IMR-90 (cell line): Measurements from ENCODE around the gene CMSS1. TPM values are rescaled to one million over a fixed set of nuclear protein-coding genes. Genes with fewer than 3 reads are reported as not detected.

Experiments used
- ATAC-seq: fragments of 200-7000 bp; cut with Tn5 transposase; 2 replicates; pipeline ENCODE4 v1.9.1; 2020; ENCODE audit warnings: low read depth, mild to moderate bottlenecking, moderate library complexity
- BruUV-seq: library from RNA; stranded (reverse); fragments of 400-500 nt; replicated peaks from 2 replicates; lab custom pipeline; 2021; lab: Mats Ljungman, UMichigan
- CTCF ChIA-PET: fragments of 300-600 bp; formaldehyde crosslinking; extraction: SDS; loops from one replicate; lab custom pipeline; 2021; ENCODE audit warnings: antibody characterized with exemption; lab: Yijun Ruan, JAX
- POLR2A ChIA-PET: fragments of 300-600 bp; sonication (Branson Sonifier 250); formaldehyde crosslinking; loops from one replicate; lab custom pipeline; 2022; ENCODE audit warnings: antibody characterized with exemption; ENCODE audit not compliant: unreplicated experiment; lab: Charles Lee
- DNase-seq: peaks from one replicate; pipeline ENCODE4 v3.0.0; 2013
- H2AFZ ChIP-seq: replicated peaks from 2 replicates; pipeline ENCODE3; 2013; ENCODE audit warnings: low read length, mild to moderate bottlenecking; ENCODE audit not compliant: poor library complexity
- H2AK5ac ChIP-seq: 2 replicates; pipeline ENCODE4 v1.6.1; 2013; ENCODE audit warnings: low read depth, low read length, inconsistent platforms
- H2AK9ac ChIP-seq: replicated peaks from 2 replicates; pipeline ENCODE3; 2013; ENCODE audit warnings: mild to moderate bottlenecking, low read depth, low read length, moderate library complexity; ENCODE audit not compliant: poor library complexity
- H2BK120ac ChIP-seq: 2 replicates; pipeline ENCODE4 v1.6.1; 2013; ENCODE audit warnings: low read depth, low read length, inconsistent platforms
- H2BK15ac ChIP-seq: 3 replicates; pipeline ENCODE4 v1.6.1; 2013; ENCODE audit warnings: low read depth, low read length, inconsistent platforms
- H2BK20ac ChIP-seq: 2 replicates; pipeline ENCODE4 v1.6.1; 2013; ENCODE audit warnings: low read depth, mild to moderate bottlenecking, inconsistent platforms, low read length, moderate library complexity
- H2BK5ac ChIP-seq: 2 replicates; pipeline ENCODE4 v1.6.1; 2013; ENCODE audit warnings: mild to moderate bottlenecking, low read depth, low read length, inconsistent platforms; ENCODE audit not compliant: poor library complexity, severe bottlenecking
- H3K14ac ChIP-seq: replicated peaks from 2 replicates; pipeline ENCODE4 v1.6.1; 2013; ENCODE audit warnings: low read depth, low read length, inconsistent platforms
- H3K18ac ChIP-seq: 2 replicates; pipeline ENCODE4 v1.6.1; 2013; ENCODE audit warnings: low read depth, low read length, control low read depth
- H3K23ac ChIP-seq: 2 replicates; pipeline ENCODE4 v1.6.1; 2013; ENCODE audit warnings: low read depth, low read length, inconsistent platforms
- H3K27ac ChIP-seq: 2 replicates; pipeline ENCODE4 v1.5.1; 2013; ENCODE audit warnings: mild to moderate bottlenecking, control low read depth, low read length; ENCODE audit not compliant: insufficient read depth
- H3K27me3 ChIP-seq: 2 replicates; pipeline ENCODE4 v1.6.1; 2013; ENCODE audit warnings: low read length; ENCODE audit not compliant: control insufficient read depth, insufficient read depth
- H3K36me3 ChIP-seq: 2 replicates; pipeline ENCODE4 v1.6.1; 2013; ENCODE audit warnings: low read length, mixed read lengths; ENCODE audit not compliant: control insufficient read depth, insufficient read depth
- H3K4ac ChIP-seq: 2 replicates; pipeline ENCODE4 v1.6.1; 2013; ENCODE audit warnings: low read depth, low read length, inconsistent platforms
- H3K4me1 ChIP-seq: 2 replicates; pipeline ENCODE4 v1.6.1; 2013; ENCODE audit warnings: low read length, mixed read lengths; ENCODE audit not compliant: control insufficient read depth, insufficient read depth
- H3K4me2 ChIP-seq: 2 replicates; pipeline ENCODE4 v1.6.1; 2013; ENCODE audit warnings: low read depth, mild to moderate bottlenecking, control low read depth, low read length, moderate library complexity
- H3K4me3 ChIP-seq: 2 replicates; pipeline ENCODE4 v1.5.1; 2013; ENCODE audit warnings: low read depth, mild to moderate bottlenecking, control low read depth, low read length, moderate library complexity; ENCODE audit not compliant: insufficient read depth
- H3K56ac ChIP-seq: 2 replicates; pipeline ENCODE4 v1.6.1; 2013; ENCODE audit warnings: low read length, inconsistent platforms; ENCODE audit not compliant: insufficient read depth; ENCODE audit errors: extremely low read depth
- H3K79me1 ChIP-seq, 2 experiments: 2 replicates each; pipeline ENCODE4 v1.6.1; 2013; ENCODE audit warnings: low read length in 2 of 2, inconsistent platforms in 1 of 2, low read depth in 1 of 2
- H3K9ac ChIP-seq: 2 replicates; pipeline ENCODE4 v1.6.1; 2013; ENCODE audit warnings: low read depth, low read length, control low read depth
- H3K9me1 ChIP-seq: 2 replicates; pipeline ENCODE4 v1.6.1; 2013; ENCODE audit warnings: low read length, inconsistent platforms; ENCODE audit not compliant: insufficient read depth
- H3K9me3 ChIP-seq: 2 replicates; pipeline ENCODE4 v1.6.1; 2013; ENCODE audit warnings: low read length; ENCODE audit not compliant: control insufficient read depth, insufficient read depth
- H4K20me1 ChIP-seq: 2 replicates; pipeline ENCODE4 v1.6.1; 2013; ENCODE audit warnings: low read length, inconsistent platforms; ENCODE audit not compliant: insufficient read depth
- H4K5ac ChIP-seq: 2 replicates; pipeline ENCODE4 v1.6.1; 2013; ENCODE audit warnings: mild to moderate bottlenecking, low read depth, low read length, control low read depth
- H4K8ac ChIP-seq, 2 experiments: 2 replicates each; pipeline ENCODE4 v1.6.1; 2013; ENCODE audit warnings: low read depth in 2 of 2, low read length in 2 of 2, control low read depth in 1 of 2, inconsistent platforms in 1 of 2
- H4K91ac ChIP-seq: 2 replicates; pipeline ENCODE4 v1.6.1; 2013; ENCODE audit warnings: low read depth, low read length, inconsistent platforms; ENCODE audit not compliant: insufficient read depth
- BHLHE40 ChIP-seq: fragments of 150-350 bp; IDR thresholded peaks from 2 replicates; pipeline ENCODE4 v1.6.1; 2016; ENCODE audit warnings: mild to moderate bottlenecking, low read depth, low read length
- CEBPB ChIP-seq: IDR thresholded peaks from 2 replicates; pipeline ENCODE4 v1.6.1; 2012; ENCODE audit warnings: low read depth, low read length, improper control_type of control experiment
- CHD1 ChIP-seq: IDR thresholded peaks from 2 replicates; pipeline ENCODE4 v1.6.1; 2012; ENCODE audit warnings: low read depth, low read length, improper control_type of control experiment
- MAFK ChIP-seq: IDR thresholded peaks from 2 replicates; pipeline ENCODE4 v1.6.1; 2012; ENCODE audit warnings: low read depth, low read length, improper control_type of control experiment
- MAZ ChIP-seq: IDR thresholded peaks from 2 replicates; pipeline ENCODE4 v1.6.1; 2012; ENCODE audit warnings: low read depth, mild to moderate bottlenecking, low read length, improper control_type of control experiment, moderate library complexity, borderline replicate concordance
- MXI1 ChIP-seq: IDR thresholded peaks from 2 replicates; pipeline ENCODE4 v1.6.1; 2012; ENCODE audit warnings: low read depth, mild to moderate bottlenecking, low read length, moderate library complexity, borderline replicate concordance
- POLR2A ChIP-seq: IDR thresholded peaks from 2 replicates; pipeline ENCODE4 v1.6.1; 2012; ENCODE audit warnings: mild to moderate bottlenecking, low read depth, low read length
- RCOR1 ChIP-seq: IDR thresholded peaks from 2 replicates; pipeline ENCODE4 v1.6.1; 2012; ENCODE audit warnings: mild to moderate bottlenecking, low read length, improper control_type of control experiment; ENCODE audit not compliant: insufficient replicate concordance
- RFX5 ChIP-seq: IDR thresholded peaks from 2 replicates; pipeline ENCODE4 v1.8.0; 2012; ENCODE audit warnings: low read depth, mild to moderate bottlenecking, low read length, moderate library complexity
- SMC3 ChIP-seq: fragments of 150-350 bp; IDR thresholded peaks from 2 replicates; pipeline ENCODE4 v1.6.1; 2016; ENCODE audit warnings: low read depth, mild to moderate bottlenecking, antibody characterized with exemption, low read length, moderate library complexity
- WGBS, 2 experiments: methylation state at CpG; one replicate each; pipeline versions ENCODE4 v1.1.5 to v1.1.7; 2013; ENCODE audit warnings: missing lambda C conversion rate in 2 of 2; ENCODE audit not compliant: insufficient read length in 1 of 2; ENCODE audit errors: extremely low coverage in 2 of 2; 5-methylcytosine and 5-hydroxymethylcytosine counted together
- dilution Hi-C: fragments of 300-500 bp; cut with HindIII; formaldehyde crosslinking; loops from one replicate; pipeline ENCODE4 v1.14.3; 2018; ENCODE audit warnings: low sequenced_read_pairs; ENCODE audit not compliant: unreplicated experiment
- in situ Hi-C: fragments of 300-500 bp; cut with MboI; formaldehyde crosslinking; loops from 3 replicates; pipeline ENCODE4 v1.14.3; 2019; ENCODE audit warnings: low sequenced_read_pairs, inconsistent platforms, mixed read lengths
- intact Hi-C: fragments of 100-400 bp; cut with micrococcal nuclease; formaldehyde crosslinking; loops from 2 replicates; pipeline ENCODE4 v1.10.0; 2022
- polyA plus RNA-seq, 3 experiments: library from polyadenylated mRNA; depleted of rRNA; stranded (reverse); fragments of >200 nt; gene quantifications; 2 replicates each; pipeline ENCODE4 v1.2.3, GENCODE V29; 2012; ENCODE audit warnings: low replicate concordance in 1 of 3
- total RNA-seq: library from RNA; depleted of rRNA; stranded (reverse); fragments of >200 nt; gene quantifications from 2 replicates; pipeline ENCODE4 v1.2.3, GENCODE V29; 2012
- TF ChIP-seq, protein P1 (sequence below): fragments of 150-350 bp; IDR thresholded peaks from 2 replicates; pipeline ENCODE4 v1.6.1; 2017; ENCODE audit warnings: mild to moderate bottlenecking, antibody characterized with exemption, low read length, low read depth
- TF ChIP-seq, protein P2 (sequence below): conservative IDR thresholded peaks from 2 replicates; pipeline ENCODE4 v1.5.1; 2012; ENCODE audit warnings: mild to moderate bottlenecking, low read depth, low read length, improper control_type of control experiment

The CMSS1 gene
- total and polyA plus RNA-seq, 2 of the 4 experiments (the other 2 are of a cell fraction) = 12.5 to 13.6 TPM

DNA sequence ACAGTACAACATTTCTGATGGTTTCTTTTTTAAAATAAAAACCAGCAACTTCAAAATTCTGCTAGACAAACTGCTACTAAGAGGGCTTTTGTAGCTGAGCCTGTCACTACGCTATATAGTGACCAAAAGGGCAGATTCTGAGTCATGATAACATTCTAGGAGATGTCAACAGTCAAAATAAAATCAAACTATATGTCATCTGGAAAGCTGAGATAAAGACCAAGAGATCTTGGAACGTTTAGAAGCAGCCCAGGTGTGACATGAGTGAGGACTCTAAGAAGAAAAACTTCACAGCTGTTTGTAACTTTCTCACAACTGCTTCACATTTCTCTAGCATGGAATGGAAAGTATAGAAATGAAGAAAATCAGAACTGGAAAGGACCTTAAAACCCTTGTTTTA lies 212.0 kb downstream of the CMSS1 start:
- H4K8ac ChIP-seq = no peak overlapping the region; a peak in 1 of 4 replicates
- no peak for DNase-seq
- H2AFZ ChIP-seq = no peak overlapping the region
- H4K91ac ChIP-seq = no peak overlapping the region
- no peak overlapping the region for H2BK15ac ChIP-seq
- no peak overlapping the region for H2BK120ac ChIP-seq
- dilution Hi-C loops = no loop called here
- no peaks in the 10 kb centered on the region for H3K79me1 ChIP-seq
- no peak for TF ChIP-seq MAFK
- TF ChIP-seq CHD1 = no peak
- TF ChIP-seq, protein P1, sequence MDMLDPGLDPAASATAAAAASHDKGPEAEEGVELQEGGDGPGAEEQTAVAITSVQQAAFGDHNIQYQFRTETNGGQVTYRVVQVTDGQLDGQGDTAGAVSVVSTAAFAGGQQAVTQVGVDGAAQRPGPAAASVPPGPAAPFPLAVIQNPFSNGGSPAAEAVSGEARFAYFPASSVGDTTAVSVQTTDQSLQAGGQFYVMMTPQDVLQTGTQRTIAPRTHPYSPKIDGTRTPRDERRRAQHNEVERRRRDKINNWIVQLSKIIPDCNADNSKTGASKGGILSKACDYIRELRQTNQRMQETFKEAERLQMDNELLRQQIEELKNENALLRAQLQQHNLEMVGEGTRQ = no peak
- no peak for TF ChIP-seq MAZ
- TF ChIP-seq CEBPB = no peak
- TF ChIP-seq MXI1 = no peak
- TF ChIP-seq SMC3 = no peak
- TF ChIP-seq, protein P2, sequence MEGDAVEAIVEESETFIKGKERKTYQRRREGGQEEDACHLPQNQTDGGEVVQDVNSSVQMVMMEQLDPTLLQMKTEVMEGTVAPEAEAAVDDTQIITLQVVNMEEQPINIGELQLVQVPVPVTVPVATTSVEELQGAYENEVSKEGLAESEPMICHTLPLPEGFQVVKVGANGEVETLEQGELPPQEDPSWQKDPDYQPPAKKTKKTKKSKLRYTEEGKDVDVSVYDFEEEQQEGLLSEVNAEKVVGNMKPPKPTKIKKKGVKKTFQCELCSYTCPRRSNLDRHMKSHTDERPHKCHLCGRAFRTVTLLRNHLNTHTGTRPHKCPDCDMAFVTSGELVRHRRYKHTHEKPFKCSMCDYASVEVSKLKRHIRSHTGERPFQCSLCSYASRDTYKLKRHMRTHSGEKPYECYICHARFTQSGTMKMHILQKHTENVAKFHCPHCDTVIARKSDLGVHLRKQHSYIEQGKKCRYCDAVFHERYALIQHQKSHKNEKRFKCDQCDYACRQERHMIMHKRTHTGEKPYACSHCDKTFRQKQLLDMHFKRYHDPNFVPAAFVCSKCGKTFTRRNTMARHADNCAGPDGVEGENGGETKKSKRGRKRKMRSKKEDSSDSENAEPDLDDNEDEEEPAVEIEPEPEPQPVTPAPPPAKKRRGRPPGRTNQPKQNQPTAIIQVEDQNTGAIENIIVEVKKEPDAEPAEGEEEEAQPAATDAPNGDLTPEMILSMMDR = no peak
- no peak for TF ChIP-seq BHLHE40
- TF ChIP-seq POLR2A = no peak
- no peak for TF ChIP-seq RCOR1
- no peak for TF ChIP-seq RFX5
- no peak overlapping the region for H2AK5ac ChIP-seq
- H2BK20ac ChIP-seq = peak overlapping the region; percentile 39; the same call in 1 of the 2 replicates
- no peaks in the 10 kb centered on the region; the same call in 1 of the 2 replicates for H4K20me1 ChIP-seq
- no peak for ATAC-seq
- WGBS, 2 experiments = no CpG with 5 or more reads among the region's 2 CpGs
- H3K9ac ChIP-seq = no peak overlapping the region
- no peaks in the 10 kb centered on the region for H3K9me1 ChIP-seq
- no peak overlapping the region for H3K4me3 ChIP-seq
- H3K4ac ChIP-seq = no peak overlapping the region; the same call in 1 of the 2 replicates
- H2AK9ac ChIP-seq = no peak overlapping the region
- H2BK5ac ChIP-seq = no peak overlapping the region
- no peak overlapping the region for H3K56ac ChIP-seq
- intact Hi-C loops = no loop called here
- ChIA-PET CTCF (interaction anchor here (0.8 to 1.1 kb wide), 3 partner anchors 78 to 224 kb away, joined by 3 to 4 read pairs (median 3); no protein-coding TSS in a partner anchor), POLR2A (no interaction called here)
- H3K27ac ChIP-seq = no peak overlapping the region
- H3K14ac ChIP-seq = no peak overlapping the region; the same call in 1 of the 2 replicates
- no TSS peak for BruUV-seq
- peak overlapping the region; percentile 42; the same call in 1 of the 2 replicates for H3K23ac ChIP-seq
- H4K5ac ChIP-seq = no peak overlapping the region
- in situ Hi-C loops = no loop called here
- H3K27me3 ChIP-seq = no peaks in the 10 kb centered on the region
- H3K9me3 ChIP-seq = no peaks in the 10 kb centered on the region
- H3K4me2 ChIP-seq = peak overlapping the region; percentile 30; the same call in 1 of the 2 replicates
- H3K18ac ChIP-seq = no peak overlapping the region; the same call in 1 of the 2 replicates
- no peaks in the 10 kb centered on the region for H3K36me3 ChIP-seq
- H3K4me1 ChIP-seq = peaks cover 5% of the 10 kb centered on the region
